Sigmoid colon (tissue), 4 donors: Measurements from ENCODE around the gene GTF3C1.

ENCODE experiments used
- CTCF ChIP-seq, 4 experiments: fragments of 450-650 bp in 3 of 4; fragments of 200-600 bp in 1 of 4; IDR thresholded peaks; one replicate each; pipeline ENCODE4 v1.5.1; 2016 to 2019; ENCODE audit warnings: antibody characterized with exemption in 4 of 4, mild to moderate bottlenecking in 3 of 4, moderate library complexity in 2 of 4
- EP300 ChIP-seq, 4 donors: sonication (generic); formaldehyde crosslinking; IDR thresholded peaks; one replicate each; pipeline ENCODE4 v1.6.1; 2017; ENCODE audit warnings: antibody characterized with exemption in 4 of 4
- POLR2A ChIP-seq, 2 donors: fragments of 450-650 bp; IDR thresholded peaks; one replicate each; pipeline ENCODE4 v1.6.1; 2016; ENCODE audit warnings: antibody characterized with exemption in 2 of 2, mild to moderate bottlenecking in 2 of 2, moderate library complexity in 2 of 2
- POLR2AphosphoS5 ChIP-seq, 4 donors: sonication (generic); formaldehyde crosslinking; IDR thresholded peaks; one replicate each; pipeline ENCODE4 v1.6.1; 2017; ENCODE audit warnings: antibody characterized with exemption in 4 of 4

DNA sequence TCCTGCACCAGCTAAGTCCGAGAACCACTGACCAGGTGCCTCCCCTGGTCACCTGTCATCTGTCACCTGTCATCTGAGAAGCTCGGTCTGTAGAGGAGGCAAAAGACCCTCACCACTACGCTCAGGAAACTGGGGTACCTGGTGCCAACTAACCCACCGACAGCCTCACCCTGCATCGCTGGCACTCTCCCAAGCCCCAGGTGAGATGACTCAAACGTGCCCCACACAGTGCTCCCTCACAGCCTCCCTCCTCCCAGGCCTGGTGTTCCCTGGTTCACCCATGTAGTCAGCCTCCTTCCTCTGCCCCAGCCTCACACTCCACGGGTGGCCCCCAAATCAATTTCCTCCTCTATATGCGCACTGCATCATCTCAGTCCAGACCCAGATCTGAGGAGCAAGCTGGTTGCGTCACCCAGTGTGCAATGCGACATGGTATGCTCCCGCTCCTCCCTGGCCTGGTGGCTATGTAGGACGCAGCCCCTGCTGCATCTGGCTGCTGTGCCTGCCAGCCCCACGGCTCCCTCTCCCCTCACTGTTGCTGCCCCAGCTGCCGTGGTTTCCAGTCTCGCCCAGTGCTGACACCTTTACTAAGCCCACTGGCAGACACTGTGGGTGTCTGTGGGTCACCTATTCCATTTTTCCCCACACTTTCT lies 68.3 kb downstream of the GTF3C1 start:
- TF ChIP-seq POLR2AphosphoS5 (IDR thresholded peaks at IDR 0.05) = no peak
- no peak for TF ChIP-seq POLR2A (IDR thresholded peaks at IDR 0.05)
- TF ChIP-seq CTCF (IDR thresholded peaks at IDR 0.05) = no peak
- TF ChIP-seq EP300 (IDR thresholded peaks at IDR 0.05) = no peak
